HG02759 (cell line): Measurements from ENCODE around the gene ICAM4.
"Not testable (repeated sequence)": the region's sequence is repeated elsewhere in the genome, so short reads cannot be mapped to it uniquely, and the experiment has no call there.

ENCODE experiments used
- ATAC-seq: cut with Tn5 transposase; IDR thresholded peaks from one replicate; pipeline ENCODE4 v1.9.1; 2021; ENCODE audit warnings: mild to moderate bottlenecking, moderate library complexity; ENCODE audit not compliant: unreplicated experiment

The ICAM4 gene

GRCh38 chr19:10286803-10287737 lies at the start of gene ICAM4:
Gene ICAM4, plus strand, starts transcription at chr19:10286955. Its CDS starts 58 bp downstream, at chr19:10287013.
- ATAC-seq, result no peak

DNA sequence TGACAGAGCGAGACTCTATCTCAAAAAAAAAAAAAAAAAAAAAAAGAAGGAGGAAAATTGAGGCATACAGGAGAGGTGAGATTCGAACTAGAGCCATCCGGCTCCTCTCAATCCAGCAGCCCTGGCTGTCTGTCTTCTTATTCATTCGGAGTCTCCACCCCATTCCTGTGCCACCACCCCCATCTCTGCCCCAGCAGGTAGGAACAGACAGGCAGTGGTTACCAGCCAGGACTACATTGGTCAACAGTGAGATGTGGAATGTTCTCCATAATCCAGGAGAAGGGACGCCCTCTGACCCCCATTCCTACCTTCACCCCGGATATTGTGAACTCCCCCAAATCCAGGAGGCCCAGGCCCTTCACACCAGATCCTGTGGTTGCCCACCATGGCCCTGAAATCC lies 49.1 kb upstream of the ICAM4 start:
- no peak for ATAC-seq

DNA sequence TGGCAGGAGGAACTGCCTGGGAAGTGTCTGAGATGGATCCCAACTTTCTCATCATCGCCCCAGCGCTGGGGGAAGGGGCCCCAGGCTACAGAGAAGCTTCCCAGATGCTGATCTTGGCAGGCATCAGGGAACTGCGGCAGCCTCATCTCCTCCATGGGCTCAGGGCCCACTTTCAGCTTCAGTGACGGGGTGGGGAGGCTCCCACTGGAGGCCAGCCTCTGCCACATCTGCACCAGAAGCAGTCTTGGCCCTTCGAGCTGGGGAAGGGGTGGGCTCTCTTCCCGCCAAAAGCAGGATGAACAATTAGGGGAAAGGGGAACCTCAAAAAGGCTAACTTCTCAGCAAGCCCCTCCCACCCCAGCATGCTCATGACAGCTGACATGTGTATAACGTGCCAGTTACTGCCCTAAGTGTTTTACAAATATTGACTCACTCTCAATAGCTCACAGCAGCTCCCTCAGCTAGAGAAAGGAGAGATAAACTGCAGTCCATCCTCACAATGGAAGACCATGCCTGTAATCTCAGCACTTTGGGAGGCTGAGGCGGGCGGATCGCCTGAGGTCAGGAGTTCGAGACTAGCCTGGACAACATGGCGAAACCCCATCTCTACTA lies 48.5 kb upstream of the ICAM4 start:
- ATAC-seq, result no peak

DNA sequence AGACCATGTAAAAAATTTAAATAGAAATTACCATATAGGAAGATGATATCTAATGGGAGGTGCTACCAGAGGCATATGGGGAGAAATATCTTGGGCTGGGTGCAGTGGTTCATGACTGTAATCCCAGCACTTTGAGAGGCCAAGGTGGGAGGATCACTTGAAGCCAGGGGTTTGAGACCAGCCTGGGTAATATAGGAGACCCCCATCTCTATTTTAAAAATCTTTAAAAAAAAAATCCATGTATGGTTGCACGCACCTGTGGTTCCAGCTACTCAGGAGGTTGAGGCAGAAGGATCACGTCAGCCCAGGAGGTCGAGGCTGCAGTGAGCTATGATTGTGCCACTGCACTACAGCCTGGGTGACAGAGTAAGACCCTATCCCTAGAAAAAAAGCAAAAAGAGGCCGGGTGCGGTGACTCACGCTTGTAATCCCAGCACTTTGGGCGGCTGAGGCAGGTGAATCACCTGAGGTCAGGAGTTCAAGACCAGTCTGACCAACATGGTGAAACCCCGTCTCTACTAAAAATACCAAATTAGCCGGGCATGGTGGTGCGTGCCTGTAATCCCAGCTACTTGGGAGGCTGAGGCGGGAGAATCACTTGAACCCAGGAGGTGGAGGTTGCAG lies 44.8 kb upstream of the ICAM4 start:
- ATAC-seq, result not testable (repeated sequence)

DNA sequence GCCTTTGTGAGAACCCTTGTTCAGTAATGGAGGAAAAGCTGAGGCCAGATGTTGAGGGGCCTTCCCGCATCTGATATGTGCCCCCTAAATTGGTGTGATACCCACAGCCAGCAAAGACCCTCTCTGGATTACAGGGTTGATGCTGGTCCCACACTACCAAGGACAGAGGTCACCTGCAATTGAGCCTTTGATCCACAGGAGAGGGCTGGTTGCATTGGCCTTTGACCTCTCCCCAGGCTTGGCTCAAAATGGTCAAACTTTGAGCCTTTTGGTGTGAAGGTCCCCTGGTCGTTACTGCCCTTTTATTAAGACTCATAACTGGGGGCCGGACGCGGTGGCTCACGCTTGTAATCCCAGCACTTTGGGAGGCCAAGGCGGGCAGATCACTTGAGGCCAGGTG lies 43.1 kb upstream of the ICAM4 start:
- ATAC-seq, result no peak

- ATAC-seq, result no peak
These were observed 41.4 kb upstream of the ICAM4 start for GRCh38 chr19:10245189-10245939.

- ATAC-seq, result no peak
These were observed 40.2 kb upstream of the ICAM4 start for GRCh38 chr19:10246511-10246910.

GRCh38 chr19:10251792-10252694 lies 34.7 kb upstream of the ICAM4 start, which contains the start of gene MRPL4:
Gene MRPL4, plus strand, starts transcription at chr19:10252214. Its CDS starts 40 bp downstream, at chr19:10252254.
- ATAC-seq, result peak; percentile 85

DNA sequence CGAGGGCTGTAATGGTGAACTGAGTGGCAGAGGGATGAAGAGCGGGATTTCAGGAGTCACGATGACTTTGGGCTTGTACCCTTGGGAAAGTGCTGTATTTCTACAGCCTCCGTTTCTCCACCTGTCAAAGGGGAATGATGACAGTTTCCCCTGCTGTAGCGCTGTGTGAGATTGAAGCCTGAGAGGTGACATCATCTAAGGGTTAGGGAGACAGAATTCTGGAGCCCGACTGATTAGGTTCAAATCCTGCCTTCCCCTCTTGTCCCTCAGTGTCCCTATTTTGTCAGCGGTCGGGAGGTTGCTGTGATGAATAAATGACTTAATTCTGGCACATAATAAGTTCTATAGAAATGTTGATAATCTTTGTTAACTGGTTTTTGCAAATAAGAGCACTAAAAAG lies 34.0 kb upstream of the ICAM4 start:
- no peak for ATAC-seq

DNA sequence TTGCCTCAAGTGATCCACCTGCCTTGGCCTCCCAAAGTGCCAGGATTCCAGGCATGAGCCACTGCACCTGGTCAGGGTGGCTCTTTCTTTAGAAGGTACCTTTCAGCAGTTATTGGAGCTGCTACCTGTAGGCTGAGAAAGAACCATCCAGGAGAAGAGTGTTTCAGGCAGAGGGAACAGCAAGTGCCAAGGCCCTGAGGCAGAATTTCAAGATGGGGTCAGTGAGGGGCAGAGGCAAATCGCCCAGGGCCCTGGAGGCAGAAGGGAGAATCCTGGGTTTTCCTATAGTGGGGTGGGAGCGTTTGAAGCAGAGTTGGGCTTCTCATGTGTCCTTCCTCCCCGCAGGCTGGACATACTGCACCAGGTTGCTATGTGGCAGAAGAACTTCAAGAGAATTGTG lies 32.5 kb upstream of the ICAM4 start:
- no peak for ATAC-seq

DNA sequence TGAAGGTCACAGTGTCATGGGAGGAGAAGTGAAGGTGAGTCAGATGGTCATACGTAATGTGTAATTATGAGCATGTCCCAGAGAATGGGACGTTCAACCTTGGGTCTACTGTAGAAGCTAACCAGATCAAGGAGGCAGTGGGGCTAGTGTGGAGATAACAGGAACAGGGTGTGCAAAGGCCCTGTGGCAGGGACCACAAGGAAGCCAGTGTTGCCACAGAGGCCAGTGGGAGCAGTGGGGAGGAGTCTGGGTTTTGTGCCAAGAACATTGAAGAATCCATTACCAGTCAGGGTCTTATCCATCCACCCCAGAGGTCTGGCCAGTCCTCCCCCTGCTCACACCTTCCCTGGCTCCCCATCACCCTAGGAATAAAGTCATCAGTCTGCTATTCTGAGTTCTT lies 31.4 kb upstream of the ICAM4 start:
- ATAC-seq, result no peak

GRCh38 chr19:10256551-10256950 lies 30.2 kb upstream of the ICAM4 start:
- no peak for ATAC-seq

DNA sequence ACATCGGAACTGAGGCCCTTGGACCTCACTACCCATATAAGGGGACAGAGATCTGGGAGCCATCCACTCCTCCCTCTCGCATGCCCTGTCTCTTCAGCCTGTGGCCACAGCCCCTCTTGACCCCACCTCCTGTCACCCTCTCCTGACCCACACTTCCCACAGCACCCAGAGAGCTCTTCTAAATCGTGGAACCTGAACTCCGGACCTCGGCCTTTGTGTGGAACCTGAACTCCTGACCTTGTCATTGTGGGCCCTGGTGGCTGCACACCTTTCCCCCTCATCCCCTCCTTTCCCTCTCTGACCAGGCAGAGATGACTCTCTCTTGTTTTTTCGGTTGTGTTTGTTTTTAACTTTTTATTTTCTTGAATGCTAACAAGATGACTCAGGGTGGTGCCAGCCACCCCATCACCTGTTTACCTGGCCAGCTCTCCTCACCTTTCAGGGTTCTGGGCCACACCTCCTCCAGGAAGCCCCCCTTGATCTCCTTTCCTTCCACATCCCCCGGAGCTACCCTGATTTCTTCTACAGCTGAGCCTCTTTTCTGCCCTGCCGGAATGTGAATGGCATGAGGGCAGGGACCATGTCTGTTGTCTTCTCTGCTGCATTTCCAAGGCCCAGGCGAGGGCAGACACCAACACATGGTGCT lies 29.7 kb upstream of the ICAM4 start:
- no peak for ATAC-seq

- ATAC-seq, result no peak
These were observed 28.6 kb upstream of the ICAM4 start for GRCh38 chr19:10258080-10258710.

DNA sequence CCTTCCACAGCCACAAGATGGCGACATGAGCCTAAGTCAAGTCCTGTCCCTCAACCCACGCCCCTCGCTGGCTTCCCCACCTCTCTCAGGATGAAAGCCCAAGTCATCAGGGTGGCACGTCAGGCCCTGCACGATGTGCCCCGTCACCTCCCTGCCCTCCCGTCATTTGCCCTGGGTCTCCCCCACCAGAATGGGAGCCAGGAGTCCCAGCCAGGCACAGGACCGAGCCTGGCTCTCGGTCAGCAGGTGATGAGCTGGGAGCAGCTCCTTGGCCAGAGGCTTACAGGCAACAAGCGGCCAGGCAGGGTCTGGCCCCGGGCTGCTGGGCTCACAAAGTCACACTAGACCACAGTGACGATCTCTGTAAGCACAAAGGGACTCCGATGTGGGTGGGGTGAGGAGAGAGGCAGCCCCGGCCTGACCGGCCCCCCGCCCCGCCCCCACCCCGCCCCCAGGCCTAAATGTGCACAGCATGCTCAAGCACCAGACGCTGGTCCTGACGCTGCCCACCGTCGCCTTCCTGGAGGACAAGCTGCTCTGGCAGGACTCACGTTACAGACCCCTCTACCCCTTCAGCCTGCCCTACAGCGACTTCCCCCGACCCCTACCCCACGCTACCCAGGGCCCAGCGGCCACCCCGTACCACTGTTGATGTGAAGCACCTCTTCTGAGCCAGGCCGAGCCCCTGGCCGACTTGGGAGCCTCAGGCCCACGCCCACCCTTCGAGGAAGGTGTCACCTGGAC lies 27.4 kb upstream of the ICAM4 start:
- ATAC-seq, result peak; percentile 43

DNA sequence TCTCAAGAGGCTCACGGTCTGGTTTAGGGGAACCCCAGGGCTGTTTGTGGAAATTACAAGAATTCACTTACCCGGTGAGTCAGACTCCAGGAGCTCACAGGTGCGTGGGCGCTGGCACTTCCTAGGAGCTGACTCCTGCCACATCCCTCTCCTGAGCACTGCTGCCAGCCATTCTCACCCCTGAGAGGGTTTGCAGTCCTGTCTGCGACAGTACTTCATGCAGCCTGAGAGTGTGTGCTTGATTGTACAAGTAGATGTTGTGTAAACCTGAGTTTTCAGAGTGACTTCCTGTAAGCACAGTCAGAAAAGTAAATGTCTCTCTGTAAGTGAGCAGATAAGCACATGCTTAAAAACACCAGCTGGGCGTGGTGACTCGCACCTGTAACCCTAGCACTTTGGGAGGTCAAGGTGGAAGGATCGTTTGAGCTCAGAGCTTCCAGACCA lies 26.6 kb upstream of the ICAM4 start:
- no peak for ATAC-seq

- ATAC-seq, result no peak
These were observed 24.0 kb upstream of the ICAM4 start for GRCh38 chr19:10262771-10263170.

GRCh38 chr19:10266706-10267105 lies 20.0 kb upstream of the ICAM4 start:
- ATAC-seq, result no peak
